ENCODE data around the gene MBD3L2B.

Gene MBD3L2B

GRCh38 chr19:7010722-7011593 is 10.3 kb downstream of the MBD3L2B start:
- DNase-seq (ENCODE audit: low read depth in 3 of 3), result peak in 1 of 3 experiments; percentile 40

GRCh38 chr19:7007859-7008258 is 13.4 kb downstream of the MBD3L2B start:
- no peak for DNase-seq (ENCODE audit: low read depth in 3 of 3)

- DNase-seq (ENCODE audit: low read depth in 3 of 3), result no peak
Measured at GRCh38 chr19:7006135-7006704, 15.0 kb downstream of the MBD3L2B start.

- DNase-seq (ENCODE audit: low read depth in 3 of 3), result no peak
Measured at GRCh38 chr19:7004313-7004931, 16.8 kb downstream of the MBD3L2B start.

GRCh38 chr19:7000816-7001215 is 20.4 kb downstream of the MBD3L2B start:
- DNase-seq (ENCODE audit: low read depth in 3 of 3), result no peak

GRCh38 chr19:7000333-7000732 is 20.9 kb downstream of the MBD3L2B start:
- no peak for DNase-seq (ENCODE audit: low read depth in 3 of 3)

GRCh38 chr19:6999933-7000332 is 21.3 kb downstream of the MBD3L2B start:
- no peak for DNase-seq (ENCODE audit: low read depth in 3 of 3)

GRCh38 chr19:6997679-6998445 is 23.4 kb downstream of the MBD3L2B start:
- no peak for DNase-seq (ENCODE audit: low read depth in 3 of 3)

GRCh38 chr19:6996810-6997209 is 24.4 kb downstream of the MBD3L2B start:
- DNase-seq (ENCODE audit: low read depth in 3 of 3), result no peak

GRCh38 chr19:6995054-6995453 is 26.2 kb downstream of the MBD3L2B start:
- DNase-seq (ENCODE audit: low read depth in 3 of 3), result no peak

- no peak for DNase-seq (ENCODE audit: low read depth in 3 of 3)
Measured at GRCh38 chr19:6988257-6988656, 33.0 kb downstream of the MBD3L2B start.

- no peak for DNase-seq (ENCODE audit: low read depth in 3 of 3)
Measured at GRCh38 chr19:6987850-6988249, 33.4 kb downstream of the MBD3L2B start.

- no peak for DNase-seq (ENCODE audit: low read depth in 3 of 3)
Measured at GRCh38 chr19:6983448-6983847, 37.8 kb downstream of the MBD3L2B start.

- DNase-seq (ENCODE audit: low read depth in 3 of 3), result peak in 1 of 3 experiments; percentile 14
Measured at GRCh38 chr19:6979399-6979798, 41.8 kb downstream of the MBD3L2B start.

GRCh38 chr19:6976197-6976596 is 45.0 kb downstream of the MBD3L2B start:
- no peak for DNase-seq (ENCODE audit: low read depth in 3 of 3)

- no peak for DNase-seq (ENCODE audit: low read depth in 3 of 3)
Measured at GRCh38 chr19:6971366-6971765, 49.9 kb downstream of the MBD3L2B start.

GRCh38 chr19:6970443-6970842 is 50.8 kb downstream of the MBD3L2B start:
- no peak for DNase-seq (ENCODE audit: low read depth in 3 of 3)

GRCh38 chr19:6970021-6970420 is 51.2 kb downstream of the MBD3L2B start:
- DNase-seq (ENCODE audit: low read depth in 3 of 3), result no peak

- no peak for DNase-seq (ENCODE audit: low read depth in 3 of 3)
Measured at GRCh38 chr19:6969490-6969889, 51.7 kb downstream of the MBD3L2B start.
